HepG2 (cell line): ENCODE measurements around the gene ABL2. TPM values are rescaled to one million over a fixed set of nuclear protein-coding genes. Genes with fewer than 3 reads are reported as not detected.

Experiments used
- ATF1 ChIP-seq: IDR thresholded peaks from 2 replicates; pipeline ENCODE4 v1.6.1; 2016; ENCODE audit warnings: mild to moderate bottlenecking, control low read depth
- CBX1 ChIP-seq: IDR thresholded peaks from one replicate; pipeline ENCODE4 v1.6.1; 2016; ENCODE audit warnings: antibody characterized with exemption, low read depth
- JDP2 ChIP-seq: sonication (generic); formaldehyde crosslinking; IDR thresholded peaks from 2 replicates; pipeline ENCODE4 v1.8.1; 2022; ENCODE audit warnings: missing genetic modification reagents, borderline replicate concordance
- MBD4 ChIP-seq: IDR thresholded peaks from 2 replicates; pipeline ENCODE4 v1.6.1; 2012; ENCODE audit warnings: low read length, inconsistent platforms, borderline replicate concordance
- NR2F2 ChIP-seq: IDR thresholded peaks from 2 replicates; pipeline ENCODE4 v1.6.1; 2012; ENCODE audit warnings: low read depth, inconsistent platforms, borderline replicate concordance
- RAD51 ChIP-seq: fragments of 450-650 bp; IDR thresholded peaks from 2 replicates; pipeline ENCODE4 v1.6.1; 2016; ENCODE audit warnings: borderline replicate concordance
- RBM39 ChIP-seq: fragments of 200-400 bp; formaldehyde crosslinking; IDR thresholded peaks from one replicate; pipeline ENCODE4 v1.6.1; 2018; ENCODE audit warnings: antibody characterized with exemption, mild to moderate bottlenecking, low read depth, low read length; ENCODE audit not compliant: poor library complexity, severe bottlenecking
- SMAD9 ChIP-seq: sonication (generic); formaldehyde crosslinking; IDR thresholded peaks from 2 replicates; pipeline ENCODE4 v1.5.1; 2020; ENCODE audit warnings: mild to moderate bottlenecking, missing genetic modification reagents
- ZIK1 ChIP-seq: sonication (generic); formaldehyde crosslinking; IDR thresholded peaks from 2 replicates; pipeline ENCODE4 v1.5.0; 2020; ENCODE audit warnings: mild to moderate bottlenecking, low read depth, missing genetic modification reagents, borderline replicate concordance
- ZNF230 ChIP-seq: sonication (generic); formaldehyde crosslinking; IDR thresholded peaks from 2 replicates; pipeline ENCODE4 v1.4.0; 2020; ENCODE audit warnings: mild to moderate bottlenecking, missing genetic modification reagents
- ZNF737 ChIP-seq: sonication (generic); formaldehyde crosslinking; IDR thresholded peaks from 2 replicates; pipeline ENCODE4 v1.5.0; 2020; ENCODE audit warnings: missing genetic modification reagents, mild to moderate bottlenecking, borderline replicate concordance
- ZNF782 ChIP-seq: sonication (generic); formaldehyde crosslinking; IDR thresholded peaks from 2 replicates; pipeline ENCODE4 v1.4.0; 2020; ENCODE audit warnings: missing genetic modification reagents, mild to moderate bottlenecking, borderline replicate concordance
- polyA plus RNA-seq, 8 experiments: library from polyadenylated mRNA; depleted of rRNA in 3 of 8; stranded (reverse) in 7 of 8; unstranded in 1 of 8; fragments of >200 nt; fragmentation: Illumina TruSeq in 4 of 8; extraction: Trizol in 4 of 8; gene quantifications; 2 replicates each; pipeline versions ENCODE4 v1.2.1 to v1.2.3, GENCODE V29; 2011 to 2016; ENCODE audit warnings: low read depth in 4 of 8, missing spikeins in 1 of 8, mixed read lengths in 1 of 8; ENCODE audit not compliant: insufficient read depth in 1 of 8
- total RNA-seq, 5 experiments: library from RNA; depleted of rRNA; stranded (reverse); fragments of >200 nt; fragmentation: Illumina TruSeq; extraction: Trizol; gene quantifications; 2 replicates each; pipeline ENCODE4 v1.2.3, GENCODE V29; 2016; ENCODE audit warnings: low read depth in 1 of 5
- TF ChIP-seq, protein P1 (sequence below): sonication (generic); formaldehyde crosslinking; IDR thresholded peaks from 2 replicates; pipeline ENCODE4 v1.5.1; 2020; ENCODE audit warnings: missing genetic modification reagents, mild to moderate bottlenecking, borderline replicate concordance
- TF ChIP-seq, protein P2 (sequence below): sonication (generic); formaldehyde crosslinking; IDR thresholded peaks from 2 replicates; pipeline ENCODE4 v1.4.0; 2020; ENCODE audit warnings: missing genetic modification reagents; ENCODE audit errors: not compliant biosample characterization
- TF ChIP-seq, protein P3 (sequence below): sonication (generic); formaldehyde crosslinking; IDR thresholded peaks from 2 replicates; pipeline ENCODE4 v1.4.0; 2020; ENCODE audit warnings: missing genetic modification reagents
- TF ChIP-seq, protein P4 (sequence below): sonication (generic); formaldehyde crosslinking; IDR thresholded peaks from 2 replicates; pipeline ENCODE4 v1.9.0; 2021; ENCODE audit warnings: missing genetic modification reagents, borderline replicate concordance
- TF ChIP-seq, protein P5 (sequence below): IDR thresholded peaks from 2 replicates; pipeline ENCODE4 v1.6.1; 2018; ENCODE audit warnings: missing genetic modification reagents, mild to moderate bottlenecking, missing compliant biosample characterization
- TF ChIP-seq, protein P6 (sequence below): sonication (generic); formaldehyde crosslinking; IDR thresholded peaks from 2 replicates; pipeline ENCODE4 v1.5.1; 2020; ENCODE audit warnings: missing genetic modification reagents, mild to moderate bottlenecking, borderline replicate concordance
- TF ChIP-seq, protein P7 (sequence below): sonication (generic); formaldehyde crosslinking; IDR thresholded peaks from 2 replicates; pipeline ENCODE4 v1.5.0; 2020; ENCODE audit warnings: missing genetic modification reagents

Gene ABL2
- total and polyA plus RNA-seq, 2 of the 13 experiments (the other 11 are each of a cell fraction or from before 2014, with no cell fraction given) = 5.8 to 6.0 TPM

DNA sequence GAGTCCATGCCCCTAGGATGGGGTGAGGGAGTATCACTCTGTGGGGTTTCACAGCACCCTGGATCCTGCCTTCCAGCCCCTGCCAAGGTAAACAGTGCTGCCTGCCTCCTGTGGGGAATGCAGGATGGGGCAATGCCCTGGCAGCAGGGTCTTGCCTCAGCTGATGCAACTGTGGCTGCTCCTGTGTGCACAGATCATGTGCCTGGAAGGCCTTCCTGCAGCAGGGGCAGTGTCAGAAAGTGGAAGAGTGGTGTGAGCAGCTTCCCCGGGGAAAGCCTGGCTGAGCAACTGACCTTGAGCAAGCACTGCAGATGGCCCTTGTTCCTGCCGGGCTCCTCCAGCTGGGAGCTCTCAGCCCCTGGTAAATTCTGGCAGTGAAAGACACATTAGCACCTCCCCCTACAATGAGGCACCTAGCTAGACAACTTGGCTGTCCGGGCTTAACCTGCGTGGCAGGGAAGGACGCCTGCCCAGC lies 137.7 kb downstream of the ABL2 start (continued):
- TF ChIP-seq, protein P1, sequence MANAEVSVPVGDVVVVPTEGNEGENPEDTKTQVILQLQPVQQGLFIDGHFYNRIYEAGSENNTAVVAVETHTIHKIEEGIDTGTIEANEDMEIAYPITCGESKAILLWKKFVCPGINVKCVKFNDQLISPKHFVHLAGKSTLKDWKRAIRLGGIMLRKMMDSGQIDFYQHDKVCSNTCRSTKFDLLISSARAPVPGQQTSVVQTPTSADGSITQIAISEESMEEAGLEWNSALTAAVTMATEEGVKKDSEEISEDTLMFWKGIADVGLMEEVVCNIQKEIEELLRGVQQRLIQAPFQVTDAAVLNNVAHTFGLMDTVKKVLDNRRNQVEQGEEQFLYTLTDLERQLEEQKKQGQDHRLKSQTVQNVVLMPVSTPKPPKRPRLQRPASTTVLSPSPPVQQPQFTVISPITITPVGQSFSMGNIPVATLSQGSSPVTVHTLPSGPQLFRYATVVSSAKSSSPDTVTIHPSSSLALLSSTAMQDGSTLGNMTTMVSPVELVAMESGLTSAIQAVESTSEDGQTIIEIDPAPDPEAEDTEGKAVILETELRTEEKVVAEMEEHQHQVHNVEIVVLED (CRISPR knock-in tag) = no peak
- TF ChIP-seq ZNF737 (no peak; the same call in 1 of the 2 replicates), JDP2 (no peak), SMAD9 (CRISPR knock-in tag) (no peak), ZNF782 (peak; percentile 71; the same call in 1 of the 2 replicates), MBD4 (no peak), RAD51 (no peak), RBM39 (no peak), NR2F2 (no peak), ZIK1 (no peak), ZNF230 (CRISPR knock-in tag) (no peak), ATF1 (no peak), CBX1 (no peak)
- TF ChIP-seq, protein P2, sequence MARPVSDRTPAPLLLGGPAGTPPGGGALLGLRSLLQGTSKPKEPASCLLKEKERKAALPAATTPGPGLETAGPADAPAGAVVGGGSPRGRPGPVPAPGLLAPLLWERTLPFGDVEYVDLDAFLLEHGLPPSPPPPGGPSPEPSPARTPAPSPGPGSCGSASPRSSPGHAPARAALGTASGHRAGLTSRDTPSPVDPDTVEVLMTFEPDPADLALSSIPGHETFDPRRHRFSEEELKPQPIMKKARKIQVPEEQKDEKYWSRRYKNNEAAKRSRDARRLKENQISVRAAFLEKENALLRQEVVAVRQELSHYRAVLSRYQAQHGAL = no peak
- TF ChIP-seq, protein P3, sequence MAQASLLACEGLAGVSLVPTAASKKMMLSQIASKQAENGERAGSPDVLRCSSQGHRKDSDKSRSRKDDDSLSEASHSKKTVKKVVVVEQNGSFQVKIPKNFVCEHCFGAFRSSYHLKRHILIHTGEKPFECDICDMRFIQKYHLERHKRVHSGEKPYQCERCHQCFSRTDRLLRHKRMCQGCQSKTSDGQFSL (CRISPR knock-in tag) = no peak
- TF ChIP-seq, protein P4, sequence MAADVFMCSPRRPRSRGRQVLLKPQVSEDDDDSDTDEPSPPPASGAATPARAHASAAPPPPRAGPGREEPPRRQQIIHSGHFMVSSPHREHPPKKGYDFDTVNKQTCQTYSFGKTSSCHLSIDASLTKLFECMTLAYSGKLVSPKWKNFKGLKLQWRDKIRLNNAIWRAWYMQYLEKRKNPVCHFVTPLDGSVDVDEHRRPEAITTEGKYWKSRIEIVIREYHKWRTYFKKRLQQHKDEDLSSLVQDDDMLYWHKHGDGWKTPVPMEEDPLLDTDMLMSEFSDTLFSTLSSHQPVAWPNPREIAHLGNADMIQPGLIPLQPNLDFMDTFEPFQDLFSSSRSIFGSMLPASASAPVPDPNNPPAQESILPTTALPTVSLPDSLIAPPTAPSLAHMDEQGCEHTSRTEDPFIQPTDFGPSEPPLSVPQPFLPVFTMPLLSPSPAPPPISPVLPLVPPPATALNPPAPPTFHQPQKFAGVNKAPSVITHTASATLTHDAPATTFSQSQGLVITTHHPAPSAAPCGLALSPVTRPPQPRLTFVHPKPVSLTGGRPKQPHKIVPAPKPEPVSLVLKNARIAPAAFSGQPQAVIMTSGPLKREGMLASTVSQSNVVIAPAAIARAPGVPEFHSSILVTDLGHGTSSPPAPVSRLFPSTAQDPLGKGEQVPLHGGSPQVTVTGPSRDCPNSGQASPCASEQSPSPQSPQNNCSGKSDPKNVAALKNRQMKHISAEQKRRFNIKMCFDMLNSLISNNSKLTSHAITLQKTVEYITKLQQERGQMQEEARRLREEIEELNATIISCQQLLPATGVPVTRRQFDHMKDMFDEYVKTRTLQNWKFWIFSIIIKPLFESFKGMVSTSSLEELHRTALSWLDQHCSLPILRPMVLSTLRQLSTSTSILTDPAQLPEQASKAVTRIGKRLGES (CRISPR knock-in tag) = no peak; the same call in 1 of the 2 replicates
- TF ChIP-seq, protein P5, sequence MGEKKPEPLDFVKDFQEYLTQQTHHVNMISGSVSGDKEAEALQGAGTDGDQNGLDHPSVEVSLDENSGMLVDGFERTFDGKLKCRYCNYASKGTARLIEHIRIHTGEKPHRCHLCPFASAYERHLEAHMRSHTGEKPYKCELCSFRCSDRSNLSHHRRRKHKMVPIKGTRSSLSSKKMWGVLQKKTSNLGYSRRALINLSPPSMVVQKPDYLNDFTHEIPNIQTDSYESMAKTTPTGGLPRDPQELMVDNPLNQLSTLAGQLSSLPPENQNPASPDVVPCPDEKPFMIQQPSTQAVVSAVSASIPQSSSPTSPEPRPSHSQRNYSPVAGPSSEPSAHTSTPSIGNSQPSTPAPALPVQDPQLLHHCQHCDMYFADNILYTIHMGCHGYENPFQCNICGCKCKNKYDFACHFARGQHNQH (CRISPR knock-in tag) = peak; percentile 78
- TF ChIP-seq, protein P6, sequence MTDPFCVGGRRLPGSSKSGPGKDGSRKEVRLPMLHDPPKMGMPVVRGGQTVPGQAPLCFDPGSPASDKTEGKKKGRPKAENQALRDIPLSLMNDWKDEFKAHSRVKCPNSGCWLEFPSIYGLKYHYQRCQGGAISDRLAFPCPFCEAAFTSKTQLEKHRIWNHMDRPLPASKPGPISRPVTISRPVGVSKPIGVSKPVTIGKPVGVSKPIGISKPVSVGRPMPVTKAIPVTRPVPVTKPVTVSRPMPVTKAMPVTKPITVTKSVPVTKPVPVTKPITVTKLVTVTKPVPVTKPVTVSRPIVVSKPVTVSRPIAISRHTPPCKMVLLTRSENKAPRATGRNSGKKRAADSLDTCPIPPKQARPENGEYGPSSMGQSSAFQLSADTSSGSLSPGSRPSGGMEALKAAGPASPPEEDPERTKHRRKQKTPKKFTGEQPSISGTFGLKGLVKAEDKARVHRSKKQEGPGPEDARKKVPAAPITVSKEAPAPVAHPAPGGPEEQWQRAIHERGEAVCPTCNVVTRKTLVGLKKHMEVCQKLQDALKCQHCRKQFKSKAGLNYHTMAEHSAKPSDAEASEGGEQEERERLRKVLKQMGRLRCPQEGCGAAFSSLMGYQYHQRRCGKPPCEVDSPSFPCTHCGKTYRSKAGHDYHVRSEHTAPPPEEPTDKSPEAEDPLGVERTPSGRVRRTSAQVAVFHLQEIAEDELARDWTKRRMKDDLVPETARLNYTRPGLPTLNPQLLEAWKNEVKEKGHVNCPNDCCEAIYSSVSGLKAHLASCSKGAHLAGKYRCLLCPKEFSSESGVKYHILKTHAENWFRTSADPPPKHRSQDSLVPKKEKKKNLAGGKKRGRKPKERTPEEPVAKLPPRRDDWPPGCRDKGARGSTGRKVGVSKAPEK (CRISPR knock-in tag) = no peak
- TF ChIP-seq, protein P7, sequence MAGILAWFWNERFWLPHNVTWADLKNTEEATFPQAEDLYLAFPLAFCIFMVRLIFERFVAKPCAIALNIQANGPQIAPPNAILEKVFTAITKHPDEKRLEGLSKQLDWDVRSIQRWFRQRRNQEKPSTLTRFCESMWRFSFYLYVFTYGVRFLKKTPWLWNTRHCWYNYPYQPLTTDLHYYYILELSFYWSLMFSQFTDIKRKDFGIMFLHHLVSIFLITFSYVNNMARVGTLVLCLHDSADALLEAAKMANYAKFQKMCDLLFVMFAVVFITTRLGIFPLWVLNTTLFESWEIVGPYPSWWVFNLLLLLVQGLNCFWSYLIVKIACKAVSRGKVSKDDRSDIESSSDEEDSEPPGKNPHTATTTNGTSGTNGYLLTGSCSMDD (CRISPR knock-in tag) = no peak
